Stimulated activated CD8-positive, alpha-beta memory T cell treated with anti-CD3 and anti-CD28 coated beads, Interleukin-4, amount 100 ng/mL, for 4 hours (primary cell): ENCODE results near the gene LMNTD2.

ENCODE experiments used
- DNase-seq, 2 donors: peaks; one replicate each; pipeline ENCODE4 v3.0.0-alpha.2; 2020; ENCODE audit warnings: low read depth in 2 of 2, low spot score in 1 of 2

LMNTD2 gene

GRCh38 chr11:568306-569157 is 8.0 kb upstream of the LMNTD2 start:
- DNase-seq, result peak; percentile 63 to 76

GRCh38 chr11:567629-568292 is 7.2 kb upstream of the LMNTD2 start:
- no peak for DNase-seq

- no peak for DNase-seq
These were observed 6.6 kb upstream of the LMNTD2 start for GRCh38 chr11:567011-567628.

GRCh38 chr11:565921-566509 is 5.5 kb upstream of the LMNTD2 start:
- no peak for DNase-seq

- no peak for DNase-seq
These were observed 3.5 kb upstream of the LMNTD2 start for GRCh38 chr11:563812-564578.

- DNase-seq, result no peak
These were observed 2.7 kb upstream of the LMNTD2 start for GRCh38 chr11:563066-563811.

- no peak for DNase-seq
These were observed 1.6 kb upstream of the LMNTD2 start for GRCh38 chr11:562046-562645.

- no peak for DNase-seq
These were observed 838 bp upstream of the LMNTD2 start for GRCh38 chr11:561148-562003.

- DNase-seq, result no peak
These were observed 730 bp downstream of the LMNTD2 start for GRCh38 chr11:559712-560304.

GRCh38 chr11:559020-559620 is 1.4 kb downstream of the LMNTD2 start:
- DNase-seq, result no peak

GRCh38 chr11:558503-558902 is 2.0 kb downstream of the LMNTD2 start:
- no peak for DNase-seq

GRCh38 chr11:557328-558132 is 3.0 kb downstream of the LMNTD2 start:
- no peak for DNase-seq

- no peak for DNase-seq
These were observed 3.8 kb downstream of the LMNTD2 start for GRCh38 chr11:556662-557256.

GRCh38 chr11:555780-556661 is 4.5 kb downstream of the LMNTD2 start:
- DNase-seq, result no peak

- no peak for DNase-seq
These were observed 5.2 kb downstream of the LMNTD2 start for GRCh38 chr11:555227-555779.
